Fibroblast of lung (primary cell): ENCODE results near the gene DEF6. TPM values are rescaled to one million over a fixed set of nuclear protein-coding genes. Genes with fewer than 3 reads are reported as not detected.

Experiments
- DNase-seq, 2 donors: peaks; one replicate each; pipeline versions ENCODE4 v3.0.0 to v3.0.0-alpha.2; 2010; ENCODE audit warnings: low read depth in 2 of 2
- H2AFZ ChIP-seq: 2 replicates; pipeline ENCODE4 v1.5.1; 2012; ENCODE audit warnings: low read length, control low read depth, inconsistent platforms
- H3K27ac ChIP-seq: 2 replicates; pipeline ENCODE4 v1.5.1; 2011; ENCODE audit warnings: low read length, control low read depth; ENCODE audit not compliant: insufficient read depth
- H3K27me3 ChIP-seq: 2 replicates; pipeline ENCODE4 v1.5.1; 2011; ENCODE audit warnings: mild to moderate bottlenecking, low read length; ENCODE audit not compliant: control insufficient read depth, insufficient read depth
- H3K36me3 ChIP-seq: 2 replicates; pipeline ENCODE4 v1.5.1; 2011; ENCODE audit warnings: low read length; ENCODE audit not compliant: control insufficient read depth, insufficient read depth
- H3K4me1 ChIP-seq: 2 replicates; pipeline ENCODE4 v1.5.1; 2011; ENCODE audit warnings: low read length; ENCODE audit not compliant: control insufficient read depth, insufficient read depth; ENCODE audit errors: extremely low read depth
- H3K4me2 ChIP-seq: 2 replicates; pipeline ENCODE4 v1.5.1; 2011; ENCODE audit warnings: low read length, control low read depth; ENCODE audit not compliant: insufficient read depth; ENCODE audit errors: extremely low read depth
- H3K4me3 ChIP-seq, 4 experiments: fragments of 200-600 bp in 1 of 4; sonication (generic) in 1 of 4; replicated peaks in 1 of 4; 2 replicates each; pipeline ENCODE4 v1.5.1; 2011 to 2016; ENCODE audit warnings: low read length in 4 of 4, low read depth in 3 of 4, mild to moderate bottlenecking in 3 of 4, control low read depth in 2 of 4, inconsistent platforms in 1 of 4, mixed read lengths in 1 of 4; ENCODE audit not compliant: insufficient read depth in 1 of 4; ENCODE audit errors: control extremely low read depth in 1 of 4
- H3K79me2 ChIP-seq: 2 replicates; pipeline ENCODE4 v1.5.1; 2012; ENCODE audit warnings: mild to moderate bottlenecking, low read length, inconsistent platforms; ENCODE audit not compliant: control insufficient read depth, insufficient read depth
- H3K9ac ChIP-seq: 2 replicates; pipeline ENCODE4 v1.5.1; 2011; ENCODE audit warnings: mild to moderate bottlenecking, low read length, control low read depth; ENCODE audit not compliant: insufficient read depth
- H3K9me3 ChIP-seq: 2 replicates; pipeline ENCODE4 v1.5.1; 2012; ENCODE audit warnings: low read depth, low read length; ENCODE audit not compliant: control insufficient read depth, insufficient read depth
- H4K20me1 ChIP-seq: 2 replicates; pipeline ENCODE4 v1.5.1; 2011; ENCODE audit warnings: low read length; ENCODE audit not compliant: control insufficient read depth, insufficient read depth; ENCODE audit errors: extremely low read depth
- CTCF ChIP-seq, 2 donors: IDR thresholded peaks in 1 of 2; conservative IDR thresholded peaks in 1 of 2; 1 replicate in 1 of 2; 2 replicates in 1 of 2; pipeline ENCODE4 v1.5.1; 2011 to 2012; ENCODE audit warnings: low read length in 2 of 2, control low read depth in 1 of 2, inconsistent platforms in 1 of 2, low read depth in 1 of 2, mild to moderate bottlenecking in 1 of 2
- EZH2 ChIP-seq: IDR thresholded peaks from 2 replicates; pipeline ENCODE4 v1.5.1; 2012; ENCODE audit warnings: low read length, control low read depth, mild to moderate bottlenecking; ENCODE audit errors: missing control alignments
- polyA plus RNA-seq, 2 donors: library from polyadenylated mRNA; depleted of rRNA in 1 of 2; stranded (reverse) in 1 of 2; unstranded in 1 of 2; fragments of >200 nt; gene quantifications; 2 replicates each; pipeline ENCODE4 v1.2.1, GENCODE V29; 2011 to 2012; ENCODE audit warnings: missing spikeins in 1 of 2
- total RNA-seq: library from RNA; depleted of rRNA; stranded (reverse); fragments of >200 nt; gene quantifications from 2 replicates; pipeline ENCODE4 v1.2.1, GENCODE V29; 2014

DEF6 gene
- total and polyA plus RNA-seq, 2 donors (not counting 1 experiment from before 2014, with no cell fraction given), result 0.12 to 0.33 TPM

GRCh38 chr6:35295521-35296315, 1.9 kb upstream of the DEF6 start:
- no peak overlapping the region for H3K4me2 ChIP-seq
- H4K20me1 ChIP-seq, result no peaks in the 10 kb centered on the region
- TF ChIP-seq EZH2 (no peak), CTCF (conservative IDR thresholded peaks at IDR 0.05 in 1 of 2, IDR thresholded peaks at IDR 0.05 in 1 of 2; ENCODE audit: low read depth in 1 of 2, low read length in 2 of 2) (no peak)
- H3K27ac ChIP-seq, result no peak overlapping the region
- no peak overlapping the region for H3K4me3 ChIP-seq
- H3K4me1 ChIP-seq, result peaks cover 2% of the 10 kb centered on the region
- H3K79me2 ChIP-seq, result no peaks in the 10 kb centered on the region
- no peak overlapping the region for H2AFZ ChIP-seq
- no peaks in the 10 kb centered on the region for H3K9me3 ChIP-seq
- peaks cover 9% of the 10 kb centered on the region for H3K36me3 ChIP-seq
- no peaks in the 10 kb centered on the region for H3K27me3 ChIP-seq
- DNase-seq, result no peak
- H3K9ac ChIP-seq, result no peak overlapping the region

- no peaks in the 10 kb centered on the region for H3K27me3 ChIP-seq
- no peaks in the 10 kb centered on the region for H3K9me3 ChIP-seq
- no peak for DNase-seq
- no peak for TF ChIP-seq CTCF (conservative IDR thresholded peaks at IDR 0.05 in 1 of 2, IDR thresholded peaks at IDR 0.05 in 1 of 2; ENCODE audit: low read depth in 1 of 2, low read length in 2 of 2)
- TF ChIP-seq EZH2, result no peak
- H3K79me2 ChIP-seq, result no peaks in the 10 kb centered on the region
- peaks cover 6% of the 10 kb centered on the region for H3K36me3 ChIP-seq
- no peak overlapping the region for H3K4me2 ChIP-seq
- H4K20me1 ChIP-seq, result no peaks in the 10 kb centered on the region
- H2AFZ ChIP-seq, result no peak overlapping the region
- no peak overlapping the region for H3K9ac ChIP-seq
- peaks cover 2% of the 10 kb centered on the region for H3K4me1 ChIP-seq
- no peak overlapping the region for H3K27ac ChIP-seq
- no peak overlapping the region for H3K4me3 ChIP-seq
Observed at GRCh38 chr6:35296931-35297600, 552 bp upstream of the DEF6 start.

GRCh38 chr6:35298625-35299140, 1.1 kb downstream of the DEF6 start:
- Histone ChIP-seq H2AFZ (no peak overlapping the region), H3K27ac (no peak overlapping the region), H3K4me1 (peaks cover 2% of the 10 kb centered on the region), H3K79me2 (no peaks in the 10 kb centered on the region), H4K20me1 (no peaks in the 10 kb centered on the region), H3K27me3 (no peaks in the 10 kb centered on the region), H3K4me3 (no peak overlapping the region), H3K4me2 (no peak overlapping the region), H3K9ac (no peak overlapping the region), H3K9me3 (no peaks in the 10 kb centered on the region), H3K36me3 (peaks cover 6% of the 10 kb centered on the region)
- TF ChIP-seq CTCF (conservative IDR thresholded peaks at IDR 0.05 in 1 of 2, IDR thresholded peaks at IDR 0.05 in 1 of 2; ENCODE audit: low read depth in 1 of 2, low read length in 2 of 2), result no peak
- TF ChIP-seq EZH2, result no peak
- no peak for DNase-seq
